IPS-11a (cell line): ENCODE data around the gene KCNK15.
"Not testable (repeated sequence)": the region's sequence is repeated elsewhere in the genome, so short reads cannot be mapped to it uniquely, and the experiment has no call there.

Source experiments
- H3K4me3 ChIP-seq: one replicate; pipeline ENCODE4 v1.5.1; 2013; ENCODE audit warnings: low read depth, low read length, control low read depth

KCNK15 gene

GRCh38 chr20:44745598-44746366 is at the start of gene KCNK15:
KCNK15 (plus strand) TSS chr20:44745865; CDS start chr20:44745911, 46 bp downstream.
- peak within 1 kb of the TSS; percentile 51 for H3K4me3 ChIP-seq

GRCh38 chr20:44696315-44696714 is 49.4 kb upstream of the KCNK15 start:
- no peak overlapping the region for H3K4me3 ChIP-seq

GRCh38 chr20:44697041-44697440 is 48.6 kb upstream of the KCNK15 start:
- H3K4me3 ChIP-seq = not testable (repeated sequence)

- H3K4me3 ChIP-seq = no peak overlapping the region
Observed at GRCh38 chr20:44698351-44698750, 47.3 kb upstream of the KCNK15 start.

- H3K4me3 ChIP-seq = no peak overlapping the region
Observed at GRCh38 chr20:44700306-44700705, 45.4 kb upstream of the KCNK15 start.

GRCh38 chr20:44701118-44701857 is 44.4 kb upstream of the KCNK15 start:
- no peak overlapping the region for H3K4me3 ChIP-seq

- H3K4me3 ChIP-seq = no peak overlapping the region
Observed at GRCh38 chr20:44701858-44702256, 43.8 kb upstream of the KCNK15 start.

GRCh38 chr20:44702776-44703175 is 42.9 kb upstream of the KCNK15 start:
- H3K4me3 ChIP-seq = no peak overlapping the region

- H3K4me3 ChIP-seq = no peak overlapping the region
Observed at GRCh38 chr20:44703183-44703925, 42.3 kb upstream of the KCNK15 start.

- no peak overlapping the region for H3K4me3 ChIP-seq
Observed at GRCh38 chr20:44703956-44704488, 41.6 kb upstream of the KCNK15 start.

GRCh38 chr20:44704551-44704971 is 41.1 kb upstream of the KCNK15 start:
- H3K4me3 ChIP-seq = no peak overlapping the region

- H3K4me3 ChIP-seq = no peak overlapping the region
Observed at GRCh38 chr20:44705364-44706094, 40.1 kb upstream of the KCNK15 start.

- H3K4me3 ChIP-seq = no peak overlapping the region
Observed at GRCh38 chr20:44706301-44707017, 39.2 kb upstream of the KCNK15 start.

GRCh38 chr20:44707018-44707579 is 38.6 kb upstream of the KCNK15 start:
- H3K4me3 ChIP-seq = no peak overlapping the region

GRCh38 chr20:44709380-44709779 is 36.3 kb upstream of the KCNK15 start:
- H3K4me3 ChIP-seq = no peak overlapping the region

- no peak overlapping the region for H3K4me3 ChIP-seq
Observed at GRCh38 chr20:44709797-44710196, 35.9 kb upstream of the KCNK15 start.

GRCh38 chr20:44711237-44711636 is 34.4 kb upstream of the KCNK15 start:
- no peak overlapping the region for H3K4me3 ChIP-seq

GRCh38 chr20:44714102-44714700 is 31.5 kb upstream of the KCNK15 start:
- no peak overlapping the region for H3K4me3 ChIP-seq
